Measurements from ENCODE around the gene MT1E.
"Not testable (repeated sequence)": the region's sequence is repeated elsewhere in the genome, so short reads cannot be mapped to it uniquely, and the experiment has no call there.

MT1E gene

DNA sequence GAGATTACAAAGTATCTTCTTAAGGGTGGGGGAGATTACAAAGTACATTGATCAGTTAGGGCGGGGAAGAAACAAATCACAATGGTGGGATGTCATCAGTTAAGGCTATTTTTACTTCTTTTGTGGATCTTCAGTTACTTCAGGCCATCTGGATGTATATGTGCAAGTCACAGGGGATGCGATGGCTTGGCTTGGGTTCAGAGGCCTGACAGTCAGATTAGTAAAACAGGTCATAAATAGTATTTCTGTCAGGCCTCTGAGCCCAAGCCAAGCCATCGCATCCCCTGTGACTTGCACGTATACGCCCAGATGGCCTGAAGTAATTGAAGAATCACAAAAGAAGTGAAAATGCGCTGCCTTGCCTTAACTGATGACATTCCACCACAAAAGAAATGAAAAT lies 49.0 kb downstream of the MT1E start:
- DNase-seq, result not testable (repeated sequence)

DNA sequence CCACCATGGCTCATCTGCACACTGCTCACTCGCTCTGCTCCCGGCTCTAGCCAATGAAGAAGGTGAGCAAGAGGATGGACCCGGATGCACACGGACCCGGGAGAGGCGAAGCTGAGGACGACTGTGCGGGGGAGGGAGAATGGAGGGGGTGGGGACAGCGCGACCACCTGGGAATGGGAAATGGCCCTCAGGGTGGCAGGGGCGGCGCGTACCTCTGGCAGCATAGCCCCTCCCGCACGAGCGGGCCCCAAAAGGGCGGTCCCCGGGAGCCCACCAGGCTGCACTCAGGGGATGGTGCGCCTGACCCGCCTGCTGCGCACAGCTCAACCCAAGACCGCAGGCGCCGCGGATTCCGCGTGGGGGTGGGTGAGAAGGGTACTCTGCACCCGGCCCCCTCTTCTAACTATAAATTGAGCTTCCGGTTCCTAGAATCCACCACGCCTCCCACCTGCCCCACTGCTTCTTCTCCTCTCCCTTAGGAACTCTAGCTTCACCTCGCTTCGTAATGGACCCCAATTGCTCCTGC lies 50.2 kb downstream of the MT1E start:
- DNase-seq, result peak; percentile 40

All from activated T-cell treated with anti-CD3 and anti-CD28 coated beads for 4 hours (primary cell).